Immature natural killer cell (primary cell): ENCODE results near the gene DNMBP. TPM values are rescaled to one million over a fixed set of nuclear protein-coding genes. Genes with fewer than 3 reads are reported as not detected.
"Not testable (repeated sequence)": the region's sequence is repeated elsewhere in the genome, so short reads cannot be mapped to it uniquely, and the experiment has no call there.

Experiments used
- DNase-seq, 3 donors: peaks; one replicate each; pipeline ENCODE4 v3.0.0; 2022; ENCODE audit warnings: mixed read lengths in 1 of 3
- H3K27ac Mint-ChIP-seq, 6 donors: one replicate each; pipeline ENCODE4 v1.8.0; 2020; ENCODE audit warnings: mixed read lengths in 6 of 6, mild to moderate bottlenecking in 5 of 6, inconsistent platforms in 4 of 6, moderate library complexity in 3 of 6
- H3K27me3 Mint-ChIP-seq, 3 donors: one replicate each; pipeline ENCODE4 v1.8.0; 2020 to 2021; ENCODE audit warnings: low read depth in 3 of 3, mild to moderate bottlenecking in 3 of 3, mixed read lengths in 3 of 3, moderate library complexity in 3 of 3, inconsistent platforms in 1 of 3
- H3K36me3 Mint-ChIP-seq, 3 donors: one replicate each; pipeline ENCODE4 v1.8.0; 2020; ENCODE audit warnings: mixed read lengths in 3 of 3, inconsistent platforms in 2 of 3, mild to moderate bottlenecking in 2 of 3
- H3K4me1 Mint-ChIP-seq, 2 donors: one replicate each; pipeline ENCODE4 v1.8.0; 2020; ENCODE audit warnings: inconsistent platforms in 2 of 2, mild to moderate bottlenecking in 2 of 2, mixed read lengths in 2 of 2, moderate library complexity in 1 of 2
- H3K4me3 Mint-ChIP-seq, 5 donors: one replicate each; pipeline ENCODE4 v1.8.0; 2020; ENCODE audit warnings: mild to moderate bottlenecking in 5 of 5, mixed read lengths in 5 of 5, inconsistent platforms in 3 of 5, moderate library complexity in 3 of 5
- H3K9me3 Mint-ChIP-seq, 6 donors: one replicate each; pipeline ENCODE4 v1.8.0; 2020; ENCODE audit warnings: mild to moderate bottlenecking in 6 of 6, mixed read lengths in 6 of 6, inconsistent platforms in 4 of 6, moderate library complexity in 3 of 6
- polyA plus RNA-seq, 3 donors: library from polyadenylated mRNA; unstranded; fragments of 300-500 nt; fragmentation: Illumina TruSeq; gene quantifications; one replicate each; pipeline ENCODE4 v1.2.3, GENCODE V29; 2021

Gene DNMBP
- polyA plus RNA-seq, 3 donors from 2014 or later: 0.41 to 2.8 TPM; not detected in 1

- H3K4me3 Mint-ChIP-seq: no peak overlapping the region
- peaks cover 0 to 8% (median 3%) of the 10 kb centered on the region in 3 donors for H3K36me3 Mint-ChIP-seq
- peaks cover 0 to 4% (median 2%) of the 10 kb centered on the region in 3 donors for H3K27me3 Mint-ChIP-seq
- DNase-seq: no peak
- no peak overlapping the region for H3K27ac Mint-ChIP-seq
- peaks cover 4 to 7% of the 10 kb centered on the region in 2 donors for H3K4me1 Mint-ChIP-seq
- no peaks in the 10 kb centered on the region for H3K9me3 Mint-ChIP-seq
Observed at GRCh38 chr10:99975106-99975829, 34.5 kb downstream of the DNMBP start.

DNA sequence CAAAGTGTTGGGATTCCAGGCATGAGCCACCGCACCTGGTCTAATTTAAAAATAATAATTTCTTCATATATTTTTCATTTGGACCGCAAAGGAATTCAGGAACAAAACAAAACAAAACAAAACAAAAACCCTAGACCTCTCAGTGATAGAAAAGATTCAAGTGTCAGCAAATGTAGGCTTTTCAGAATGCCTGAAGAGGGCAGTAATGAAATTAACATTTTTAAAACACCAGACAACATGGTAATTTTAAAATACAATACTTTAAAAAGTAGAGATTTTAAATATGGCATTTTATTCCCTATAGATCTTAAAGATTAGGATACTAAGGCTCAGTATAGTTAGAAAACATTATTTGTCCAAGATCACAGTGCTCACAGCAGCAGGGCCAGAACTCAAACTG lies 36.6 kb downstream of the DNMBP start:
- DNase-seq: no peak
- Mint-ChIP-seq H3K4me3 (no peak overlapping the region), H3K27ac (no peak overlapping the region), H3K4me1 (peaks cover 4 to 7% of the 10 kb centered on the region in 2 donors), H3K36me3 (peaks cover 4 to 23% (median 17%) of the 10 kb centered on the region in 3 donors), H3K9me3 (no peaks in the 10 kb centered on the region), H3K27me3 (peaks cover 0 to 3% (median 1%) of the 10 kb centered on the region in 3 donors)

DNA sequence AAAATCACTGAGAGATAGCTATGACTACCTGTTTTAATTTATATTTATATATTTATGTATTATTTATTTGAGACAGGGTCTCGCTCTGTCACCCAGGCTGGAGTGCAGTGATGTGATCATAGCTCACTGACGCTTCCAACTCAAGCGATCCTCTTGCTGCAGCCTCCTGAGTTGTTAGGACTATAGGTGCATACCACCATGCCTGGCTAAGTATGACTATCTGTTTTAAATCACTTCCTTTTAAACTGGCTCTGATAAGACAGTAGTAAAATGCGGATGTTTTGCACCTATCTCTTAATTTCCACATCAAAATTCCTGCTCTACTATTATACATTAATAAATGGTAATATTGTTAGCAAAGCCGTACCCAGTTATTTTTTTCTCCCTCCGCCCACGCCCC lies 41.8 kb downstream of the DNMBP start:
- Mint-ChIP-seq H3K27me3 (peaks cover 0 to 1% (median 1%) of the 10 kb centered on the region in 3 donors), H3K9me3 (no peaks in the 10 kb centered on the region), H3K4me1 (no peaks in the 10 kb centered on the region), H3K4me3 (no peak overlapping the region), H3K36me3 (peaks cover 14 to 29% (median 24%) of the 10 kb centered on the region in 3 donors), H3K27ac (no peak overlapping the region)
- no peak for DNase-seq

DNA sequence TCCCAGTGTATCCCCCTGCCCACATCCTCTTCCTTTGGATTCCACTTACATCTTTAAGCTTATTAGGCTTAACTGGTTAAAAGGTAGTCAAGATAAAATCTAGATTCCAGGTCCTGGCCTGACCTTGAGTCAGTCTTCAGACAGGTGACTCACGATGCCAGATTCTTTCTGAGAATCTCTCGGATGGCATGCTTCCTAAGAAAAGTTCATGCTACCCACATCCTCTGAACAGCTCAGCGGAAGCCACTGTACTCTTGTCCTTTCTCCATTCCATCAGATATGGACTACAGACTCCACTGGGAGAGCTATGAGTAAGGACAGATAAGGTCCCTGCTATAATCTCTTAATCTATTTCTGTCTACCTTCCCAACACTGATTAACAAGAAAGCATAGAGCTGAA lies 43.4 kb downstream of the DNMBP start:
- H3K27ac Mint-ChIP-seq: no peak overlapping the region
- no peaks in the 10 kb centered on the region for H3K4me1 Mint-ChIP-seq
- no peak for DNase-seq
- peaks cover 14 to 29% (median 24%) of the 10 kb centered on the region in 3 donors for H3K36me3 Mint-ChIP-seq
- no peak overlapping the region for H3K4me3 Mint-ChIP-seq
- peaks cover 0 to 1% (median 1%) of the 10 kb centered on the region in 3 donors for H3K27me3 Mint-ChIP-seq
- H3K9me3 Mint-ChIP-seq: no peaks in the 10 kb centered on the region

GRCh38 chr10:99965700-99966099 lies 44.0 kb downstream of the DNMBP start:
- Mint-ChIP-seq H3K4me3 (no peak overlapping the region), H3K4me1 (no peaks in the 10 kb centered on the region), H3K36me3 (peaks cover 14 to 24% (median 24%) of the 10 kb centered on the region in 3 donors), H3K9me3 (no peaks in the 10 kb centered on the region), H3K27me3 (peaks cover 0 to 1% (median 1%) of the 10 kb centered on the region in 3 donors), H3K27ac (peak overlapping the region in 1 of 6 donors; percentile 7)
- no peak for DNase-seq

GRCh38 chr10:99964791-99965190 lies 45.0 kb downstream of the DNMBP start:
- no peak for DNase-seq
- H3K4me1 Mint-ChIP-seq: no peaks in the 10 kb centered on the region
- no peaks in the 10 kb centered on the region for H3K9me3 Mint-ChIP-seq
- no peak overlapping the region for H3K27ac Mint-ChIP-seq
- H3K4me3 Mint-ChIP-seq: no peak overlapping the region
- H3K27me3 Mint-ChIP-seq: peaks cover 0 to under 1% (median 0%) of the 10 kb centered on the region in 3 donors
- peaks cover 14 to 19% (median 17%) of the 10 kb centered on the region in 3 donors for H3K36me3 Mint-ChIP-seq

DNA sequence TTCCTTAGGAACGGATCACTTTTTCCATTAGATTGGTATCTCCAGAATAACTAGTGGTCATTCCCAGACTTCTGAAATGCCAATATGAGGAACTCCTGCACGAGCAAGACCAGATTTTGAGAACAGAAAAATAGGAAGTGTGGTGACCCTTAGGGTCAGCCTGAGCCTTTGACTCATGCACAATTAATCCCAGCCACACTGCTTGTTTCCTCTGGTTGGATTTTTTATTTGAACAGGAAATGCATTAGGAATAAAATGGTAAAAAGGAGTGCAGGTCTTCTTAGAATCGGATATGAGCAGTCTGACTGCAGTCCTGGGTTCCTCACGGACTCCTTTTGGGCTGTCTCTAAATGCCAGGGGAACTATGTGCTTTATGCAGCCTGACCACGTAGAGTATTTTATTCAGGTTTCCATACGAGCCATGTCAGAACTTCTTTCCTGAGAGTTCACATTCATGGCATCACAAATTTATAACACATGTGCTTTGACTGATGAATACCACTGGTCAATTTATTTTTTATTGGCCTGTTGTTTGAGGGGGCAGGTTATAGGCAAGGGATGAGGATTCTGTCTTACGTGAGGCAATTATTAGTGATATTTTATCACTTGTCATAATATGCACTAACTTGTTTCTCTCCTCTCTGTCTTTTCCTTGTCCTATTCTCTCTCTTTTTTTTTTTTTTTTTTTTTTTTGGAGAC lies 46.1 kb downstream of the DNMBP start:
- DNase-seq, H3K4me1 Mint-ChIP-seq, H3K27ac Mint-ChIP-seq, H3K27me3 Mint-ChIP-seq, H3K36me3 Mint-ChIP-seq, H3K9me3 Mint-ChIP-seq, H3K4me3 Mint-ChIP-seq: not testable (repeated sequence)

DNA sequence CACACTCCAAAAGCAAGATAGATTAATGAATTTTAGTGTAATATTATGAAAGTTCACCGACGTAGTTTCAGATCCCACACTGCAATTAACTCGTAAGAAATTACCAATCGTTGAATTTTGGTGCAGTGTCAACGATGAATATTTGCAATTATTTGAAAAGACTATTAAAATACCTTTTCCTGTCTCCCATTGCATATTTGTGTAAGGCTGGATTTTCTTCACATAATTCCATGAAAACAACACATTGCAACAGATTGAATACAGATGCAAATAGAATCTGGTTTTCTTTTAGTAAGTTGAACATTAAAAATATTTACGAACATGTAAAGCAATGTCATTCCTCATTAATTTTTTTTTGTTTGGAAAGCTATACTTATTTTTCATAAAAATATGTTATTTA lies 50.9 kb downstream of the DNMBP start:
- DNase-seq: no peak
- Mint-ChIP-seq H3K9me3 (no peaks in the 10 kb centered on the region), H3K27ac (no peak overlapping the region), H3K4me3 (no peak overlapping the region), H3K4me1 (no peaks in the 10 kb centered on the region), H3K36me3 (peaks cover 12 to 19% (median 18%) of the 10 kb centered on the region in 3 donors), H3K27me3 (peaks cover 0 to 2% (median 0%) of the 10 kb centered on the region in 3 donors)

DNA sequence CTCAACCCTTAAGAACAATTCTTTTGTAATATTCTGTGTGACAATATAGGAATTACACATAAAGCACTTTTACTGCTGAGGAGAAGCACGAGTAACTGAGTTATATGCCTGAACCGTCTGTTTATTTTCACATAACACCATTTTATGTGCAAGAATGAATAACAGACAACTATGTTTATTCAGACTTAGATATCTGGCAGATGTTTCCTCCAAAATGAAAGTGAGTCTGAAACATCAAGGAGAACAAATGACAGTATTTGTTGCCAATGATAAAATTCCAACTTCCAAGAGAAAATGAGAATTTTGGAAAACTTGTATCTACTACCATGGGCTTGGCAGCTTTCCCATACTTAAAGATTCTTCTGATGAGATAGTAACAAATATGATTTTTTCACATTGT lies 51.4 kb downstream of the DNMBP start:
- no peak for DNase-seq
- Mint-ChIP-seq H3K36me3 (peaks cover 17 to 23% (median 18%) of the 10 kb centered on the region in 3 donors), H3K27ac (no peak overlapping the region), H3K27me3 (peaks cover 0 to 2% (median 0%) of the 10 kb centered on the region in 3 donors), H3K9me3 (no peaks in the 10 kb centered on the region), H3K4me1 (no peaks in the 10 kb centered on the region), H3K4me3 (no peak overlapping the region)

GRCh38 chr10:99953510-99953909 lies 56.2 kb downstream of the DNMBP start:
- not testable (repeated sequence) for H3K27ac Mint-ChIP-seq, DNase-seq, H3K27me3 Mint-ChIP-seq, H3K4me3 Mint-ChIP-seq, H3K4me1 Mint-ChIP-seq
- peaks cover 45 to 56% (median 46%) of the 10 kb centered on the region in 3 donors for H3K36me3 Mint-ChIP-seq
- peaks cover 3 to 21% (median 5%) of the 10 kb centered on the region in 6 donors for H3K9me3 Mint-ChIP-seq

DNA sequence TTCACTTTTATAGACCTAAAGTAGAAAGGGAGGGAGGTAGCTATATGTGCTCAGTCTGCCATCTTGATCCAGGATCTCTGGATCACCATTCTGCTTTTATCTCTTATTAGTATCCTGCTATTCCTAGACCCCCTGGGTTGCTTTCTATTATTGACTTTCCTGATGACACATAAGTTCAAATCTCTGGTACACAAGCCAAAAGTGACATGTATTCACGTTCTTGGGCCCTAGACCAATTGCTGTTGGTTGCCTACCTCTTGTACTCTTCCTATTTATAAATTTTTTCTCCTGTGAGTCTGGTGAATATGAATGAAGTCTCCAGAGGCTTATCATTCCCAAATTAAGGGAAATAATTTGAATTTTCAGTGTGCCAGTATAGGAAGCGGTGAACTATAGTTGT lies 56.9 kb downstream of the DNMBP start:
- Mint-ChIP-seq H3K9me3 (peaks cover 3 to 21% (median 5%) of the 10 kb centered on the region in 6 donors), H3K4me3 (no peak overlapping the region), H3K36me3 (peaks cover 45 to 60% (median 46%) of the 10 kb centered on the region in 3 donors), H3K4me1 (peaks cover 0 to 1% of the 10 kb centered on the region in 2 donors), H3K27me3 (peaks cover 0 to 2% (median 0%) of the 10 kb centered on the region in 3 donors), H3K27ac (no peak overlapping the region)
- no peak for DNase-seq

DNA sequence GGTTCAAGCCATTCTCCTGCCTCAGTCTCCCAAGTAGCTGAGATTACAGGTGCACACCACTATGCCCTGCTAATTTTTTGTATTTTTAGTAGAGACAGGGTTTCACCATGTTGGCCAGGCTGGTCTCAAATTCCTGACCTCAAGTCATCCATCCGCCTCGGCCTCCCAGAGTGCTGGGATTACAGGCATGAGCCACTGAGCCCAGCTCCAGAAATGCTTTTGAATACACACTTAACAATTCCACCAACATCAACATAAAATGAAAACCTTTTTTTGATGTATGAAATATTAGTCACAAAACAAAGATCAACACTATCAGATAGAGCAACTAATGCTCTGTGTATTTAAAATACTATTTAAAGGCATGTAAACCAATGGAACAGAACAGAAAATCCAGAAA lies 63.7 kb downstream of the DNMBP start:
- H3K4me3 Mint-ChIP-seq, H3K27me3 Mint-ChIP-seq, DNase-seq, H3K9me3 Mint-ChIP-seq, H3K27ac Mint-ChIP-seq, H3K4me1 Mint-ChIP-seq: not testable (repeated sequence)
- peaks cover 20 to 29% (median 20%) of the 10 kb centered on the region in 3 donors for H3K36me3 Mint-ChIP-seq

GRCh38 chr10:99945263-99945662 lies 64.5 kb downstream of the DNMBP start:
- no peak for DNase-seq
- Mint-ChIP-seq H3K9me3 (peaks cover 0 to 2% (median under 1%) of the 10 kb centered on the region in 6 donors), H3K27me3 (no peaks in the 10 kb centered on the region), H3K36me3 (peaks cover 14 to 22% (median 18%) of the 10 kb centered on the region in 3 donors), H3K4me3 (no peak overlapping the region), H3K27ac (no peak overlapping the region), H3K4me1 (peaks cover 0 to 4% of the 10 kb centered on the region in 2 donors)

DNA sequence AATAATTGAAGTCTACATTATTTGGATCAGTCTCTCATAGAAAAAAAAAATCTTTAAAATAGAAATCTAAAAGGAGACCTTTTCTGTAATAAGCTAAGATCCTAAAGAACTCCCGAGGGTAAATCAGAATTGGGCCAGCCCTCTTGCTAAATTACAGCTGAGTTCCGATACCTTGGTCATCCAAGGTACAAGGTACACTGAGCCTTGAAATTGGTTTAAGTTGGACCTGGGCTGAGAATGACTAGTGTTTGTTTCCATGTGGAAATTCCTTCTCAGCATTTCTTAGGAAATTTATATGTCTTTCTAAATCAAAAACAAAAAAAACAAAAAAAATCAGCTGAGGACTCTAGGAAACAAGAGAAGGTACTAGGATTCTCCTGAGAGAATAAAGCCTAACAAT lies 64.9 kb downstream of the DNMBP start:
- peaks cover 10 to 18% (median 14%) of the 10 kb centered on the region in 3 donors for H3K36me3 Mint-ChIP-seq
- no peaks in the 10 kb centered on the region for H3K9me3 Mint-ChIP-seq
- DNase-seq: no peak
- H3K27ac Mint-ChIP-seq: no peak overlapping the region
- no peak overlapping the region for H3K4me3 Mint-ChIP-seq
- peaks cover 0 to 4% of the 10 kb centered on the region in 2 donors for H3K4me1 Mint-ChIP-seq
- H3K27me3 Mint-ChIP-seq: no peaks in the 10 kb centered on the region
